ENCODE data around the gene CEP104. TPM values are rescaled to one million over a fixed set of nuclear protein-coding genes. Genes with fewer than 3 reads are reported as not detected.

Gene CEP104
- total RNA-seq, 3 donors from 2014 or later = 45.4 to 52.1 (median 49.1) TPM

Other genes with a start within 250 kb of the CEP104 start
- gene MEGF6, start 245.7 kb downstream of the CEP104 start, total RNA-seq = under 1 TPM; 0.43 to 0.98 (median 0.84) TPM
- gene TPRG1L, start 232.2 kb downstream of the CEP104 start, total RNA-seq = 10 to 100 TPM; 15.0 to 17.6 (median 16.0) TPM
- 10 to 100 TPM; 32.7 to 36.3 (median 34.5) TPM for gene WRAP73, start 207.1 kb downstream of the CEP104 start, total RNA-seq
- gene TP73, start 204.7 kb downstream of the CEP104 start, total RNA-seq = under 1 TPM; 0.05 to 0.16 (median 0.08) TPM
- gene CCDC27, start 104.8 kb downstream of the CEP104 start, total RNA-seq = not detected
- gene SMIM1, start 84.5 kb downstream of the CEP104 start, total RNA-seq = 1 to 10 TPM; 1.7 to 2.0 (median 1.9) TPM
- gene LRRC47, start 60.7 kb downstream of the CEP104 start, total RNA-seq = 10 to 100 TPM; 47.0 to 53.0 (median 49.6) TPM
- 10 to 100 TPM; 11.1 to 13.4 (median 13.0) TPM for gene DFFB, start 265 bp upstream of the CEP104 start, total RNA-seq
- 10 to 100 TPM; 55.0 to 61.8 (median 60.5) TPM for gene C1orf174, start 43.1 kb upstream of the CEP104 start, total RNA-seq